ENCODE data around the gene TPRA1.

Gene TPRA1

DNA sequence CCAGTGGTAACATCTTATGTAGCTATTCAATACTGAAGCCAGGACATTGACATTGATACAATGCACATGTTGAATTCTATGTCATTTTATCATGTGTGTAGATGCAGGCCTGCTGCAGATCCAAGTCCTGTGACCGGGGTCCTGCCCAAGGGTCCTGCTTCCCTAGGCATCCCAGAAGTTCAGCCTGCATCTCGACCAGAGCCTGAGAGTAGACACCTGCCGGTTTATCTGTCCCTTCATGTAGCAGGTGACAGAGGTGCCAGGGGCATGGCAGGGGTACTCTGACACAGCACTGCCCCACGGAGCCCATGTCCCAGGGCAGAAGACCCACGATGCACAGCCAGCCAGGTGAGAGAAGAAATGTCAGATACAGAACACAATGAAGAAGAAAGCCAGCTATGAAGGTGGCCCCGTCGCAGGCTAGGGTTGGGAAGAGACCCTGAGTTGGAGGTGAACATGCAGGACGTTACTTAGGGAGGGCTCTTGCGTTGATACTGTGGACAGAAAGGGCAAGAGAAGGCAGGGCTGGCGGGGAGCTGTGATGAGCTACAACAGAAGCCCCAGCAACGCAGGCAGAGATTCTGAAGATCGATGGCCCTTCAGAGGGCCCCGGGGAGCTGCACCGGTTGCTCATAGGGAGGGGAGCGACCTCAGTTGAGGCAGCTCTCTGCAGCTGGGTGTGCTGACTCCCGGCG, 51.0 kb downstream of the TPRA1 start:
- H3K4me2 ChIP-seq (ENCODE audit: low read length): no peak overlapping the region
- H3K9ac ChIP-seq: no peak overlapping the region
- H3K4me3 ChIP-seq (ENCODE audit: low read depth, low read length): no peak overlapping the region
- H3K4me1 ChIP-seq: no peaks in the 10 kb centered on the region
- no peak overlapping the region for H2AFZ ChIP-seq
- no peaks in the 10 kb centered on the region for H3K27me3 ChIP-seq (ENCODE audit: control insufficient read depth, insufficient read depth, low read length)
- no peaks in the 10 kb centered on the region for H3K79me2 ChIP-seq
- no peaks in the 10 kb centered on the region for H3K9me3 ChIP-seq (ENCODE audit: control insufficient read depth, low read length)
- H3K36me3 ChIP-seq (ENCODE audit: control insufficient read depth, insufficient read depth, low read length): no peaks in the 10 kb centered on the region
- no peak overlapping the region for H3K27ac ChIP-seq
- TF ChIP-seq, protein P1, sequence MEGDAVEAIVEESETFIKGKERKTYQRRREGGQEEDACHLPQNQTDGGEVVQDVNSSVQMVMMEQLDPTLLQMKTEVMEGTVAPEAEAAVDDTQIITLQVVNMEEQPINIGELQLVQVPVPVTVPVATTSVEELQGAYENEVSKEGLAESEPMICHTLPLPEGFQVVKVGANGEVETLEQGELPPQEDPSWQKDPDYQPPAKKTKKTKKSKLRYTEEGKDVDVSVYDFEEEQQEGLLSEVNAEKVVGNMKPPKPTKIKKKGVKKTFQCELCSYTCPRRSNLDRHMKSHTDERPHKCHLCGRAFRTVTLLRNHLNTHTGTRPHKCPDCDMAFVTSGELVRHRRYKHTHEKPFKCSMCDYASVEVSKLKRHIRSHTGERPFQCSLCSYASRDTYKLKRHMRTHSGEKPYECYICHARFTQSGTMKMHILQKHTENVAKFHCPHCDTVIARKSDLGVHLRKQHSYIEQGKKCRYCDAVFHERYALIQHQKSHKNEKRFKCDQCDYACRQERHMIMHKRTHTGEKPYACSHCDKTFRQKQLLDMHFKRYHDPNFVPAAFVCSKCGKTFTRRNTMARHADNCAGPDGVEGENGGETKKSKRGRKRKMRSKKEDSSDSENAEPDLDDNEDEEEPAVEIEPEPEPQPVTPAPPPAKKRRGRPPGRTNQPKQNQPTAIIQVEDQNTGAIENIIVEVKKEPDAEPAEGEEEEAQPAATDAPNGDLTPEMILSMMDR (IDR thresholded peaks at IDR 0.05): no peak

DNA sequence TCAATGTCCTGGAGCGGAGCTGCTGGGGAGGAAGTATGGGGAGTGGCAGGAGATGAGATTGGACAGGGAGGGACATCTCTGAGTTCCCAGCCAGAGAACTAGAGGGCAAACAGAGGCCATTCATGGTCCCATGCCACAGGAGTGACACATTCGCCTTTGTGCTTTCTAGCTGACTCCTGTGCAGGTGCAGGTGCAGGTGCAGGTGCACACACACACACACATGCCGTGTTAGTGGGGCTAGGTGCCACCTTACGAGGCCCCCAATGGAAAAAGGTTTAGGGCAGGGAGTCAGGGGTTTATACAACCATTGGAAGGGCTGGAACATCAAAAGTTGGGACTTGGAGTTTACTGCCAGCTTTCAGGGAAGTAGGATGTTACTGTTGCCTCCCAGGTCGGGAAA, 52.0 kb downstream of the TPRA1 start:
- Histone ChIP-seq H3K36me3 (ENCODE audit: control insufficient read depth, insufficient read depth, low read length) (no peaks in the 10 kb centered on the region), H3K27ac (no peak overlapping the region), H3K27me3 (ENCODE audit: control insufficient read depth, insufficient read depth, low read length) (no peaks in the 10 kb centered on the region), H3K4me2 (ENCODE audit: low read length) (no peak overlapping the region), H2AFZ (no peak overlapping the region), H3K9ac (no peak overlapping the region), H3K9me3 (ENCODE audit: control insufficient read depth, low read length) (no peaks in the 10 kb centered on the region), H3K4me3 (ENCODE audit: low read depth, low read length) (no peak overlapping the region), H3K79me2 (no peaks in the 10 kb centered on the region), H3K4me1 (no peaks in the 10 kb centered on the region)
- TF ChIP-seq, protein P1 (IDR thresholded peaks at IDR 0.05): no peak

DNA sequence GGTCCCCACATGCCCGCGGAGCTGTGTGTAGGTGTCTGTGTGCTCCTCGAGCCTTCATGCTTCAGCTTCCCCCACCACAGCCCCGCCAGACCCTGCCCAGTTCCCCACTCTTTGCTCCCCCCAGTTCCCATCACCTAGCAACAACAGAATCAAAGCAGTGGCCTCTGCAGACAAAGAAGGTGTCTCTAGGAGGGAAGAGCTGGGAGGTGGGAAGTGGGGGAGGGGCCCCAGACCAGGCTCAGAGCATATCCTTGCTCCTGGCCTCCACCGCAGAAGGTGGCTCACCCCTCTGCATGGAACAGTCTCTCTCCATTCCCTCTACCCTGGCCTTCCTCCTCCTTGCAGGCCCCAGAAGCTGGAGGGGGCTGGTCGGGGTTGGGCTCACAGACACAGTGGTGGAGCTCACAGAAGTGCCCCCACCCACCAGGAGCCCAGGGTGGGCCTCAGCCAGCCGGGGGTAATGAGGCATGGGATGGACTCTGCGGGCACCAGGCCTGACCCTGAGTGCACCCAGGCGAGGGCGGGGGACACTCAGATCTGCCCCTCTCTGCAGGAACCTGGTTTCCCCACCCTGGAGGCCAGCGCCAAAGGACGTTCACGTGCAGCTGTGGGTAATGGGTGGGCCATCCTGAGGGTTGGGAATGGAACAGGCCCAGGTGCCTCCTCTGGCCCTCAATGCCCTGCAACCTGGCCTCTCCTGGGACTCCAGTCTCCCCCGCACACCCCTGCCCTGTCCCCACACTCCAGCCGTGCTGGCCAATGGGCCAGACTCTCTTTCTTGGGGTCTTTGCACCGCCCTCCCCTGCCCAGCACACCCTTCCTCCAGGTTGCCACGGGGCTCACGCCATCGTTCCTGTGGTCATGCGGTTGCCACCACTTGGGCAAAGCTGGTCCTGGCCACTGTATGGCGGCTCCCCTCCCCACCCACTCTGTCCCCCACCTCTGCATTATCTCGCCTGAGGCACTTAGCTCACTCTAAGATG, 53.4 kb downstream of the TPRA1 start:
- no peaks in the 10 kb centered on the region for H3K79me2 ChIP-seq
- no peak overlapping the region for H2AFZ ChIP-seq
- TF ChIP-seq, protein P1 (IDR thresholded peaks at IDR 0.05): no peak
- H3K9ac ChIP-seq: no peak overlapping the region
- H3K4me2 ChIP-seq (ENCODE audit: low read length): no peak overlapping the region
- H3K27me3 ChIP-seq (ENCODE audit: control insufficient read depth, insufficient read depth, low read length): no peaks in the 10 kb centered on the region
- no peaks in the 10 kb centered on the region for H3K36me3 ChIP-seq (ENCODE audit: control insufficient read depth, insufficient read depth, low read length)
- H3K27ac ChIP-seq: no peak overlapping the region
- no peak overlapping the region for H3K4me3 ChIP-seq (ENCODE audit: low read depth, low read length)
- H3K9me3 ChIP-seq (ENCODE audit: control insufficient read depth, low read length): no peaks in the 10 kb centered on the region
- H3K4me1 ChIP-seq: no peaks in the 10 kb centered on the region

DNA sequence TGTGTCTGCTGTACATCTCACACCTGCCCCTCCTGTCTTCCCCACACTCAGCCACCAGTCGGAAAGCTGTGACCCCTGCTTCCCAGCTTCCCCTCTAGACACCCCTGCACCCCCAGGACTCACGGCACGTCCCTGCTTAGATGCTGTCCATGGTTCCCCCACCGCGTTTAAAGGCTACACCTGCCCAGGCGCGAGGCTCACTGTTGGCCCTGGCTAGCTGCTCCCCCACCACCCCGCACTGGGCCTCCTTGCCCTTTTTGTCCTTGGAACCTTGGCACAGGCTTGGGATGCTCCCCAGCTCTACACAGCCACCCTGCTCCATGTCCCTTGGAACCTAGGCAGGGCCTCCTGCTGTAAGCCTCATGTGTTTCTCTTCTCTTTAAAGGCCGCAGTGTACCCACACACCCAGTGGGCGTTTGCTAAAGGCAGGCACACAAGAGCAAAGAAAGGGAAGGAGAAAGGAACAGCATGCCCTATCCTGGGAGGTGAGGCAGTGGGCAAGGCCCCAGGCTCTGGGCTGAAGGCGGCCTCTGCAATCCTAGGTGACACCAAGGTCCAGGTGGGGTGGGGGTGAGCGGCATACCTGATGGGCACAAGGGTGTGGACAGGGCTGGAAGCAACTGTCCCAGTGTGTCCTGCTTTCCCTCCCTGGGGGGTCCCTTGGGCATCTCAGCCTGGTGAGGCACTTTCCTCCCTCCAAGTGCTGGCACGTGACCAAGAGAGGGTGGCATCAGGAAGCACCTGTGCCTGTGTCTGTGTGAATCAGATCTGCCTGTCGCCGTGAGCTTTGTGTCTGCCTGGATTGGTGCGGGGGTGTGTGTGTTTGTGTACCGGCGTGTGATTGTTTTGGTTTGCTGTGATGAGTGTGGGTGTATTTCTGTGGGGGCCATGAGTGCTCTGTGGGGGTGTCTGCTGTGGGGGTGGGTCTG, 54.4 kb downstream of the TPRA1 start:
- H3K9me3 ChIP-seq (ENCODE audit: control insufficient read depth, low read length): no peaks in the 10 kb centered on the region
- H3K36me3 ChIP-seq (ENCODE audit: control insufficient read depth, insufficient read depth, low read length): no peaks in the 10 kb centered on the region

More for the DNA sequence above, 54.4 kb downstream of the TPRA1 start:
- Histone ChIP-seq H3K9ac (no peak overlapping the region), H3K4me2 (ENCODE audit: low read length) (no peak overlapping the region), H3K4me3 (ENCODE audit: low read depth, low read length) (no peak overlapping the region), H3K79me2 (no peaks in the 10 kb centered on the region), H2AFZ (no peak overlapping the region), H3K27ac (no peak overlapping the region), H3K27me3 (ENCODE audit: control insufficient read depth, insufficient read depth, low read length) (no peaks in the 10 kb centered on the region), H3K4me1 (no peaks in the 10 kb centered on the region)
- TF ChIP-seq, protein P1 (IDR thresholded peaks at IDR 0.05): no peak
